Osteocyte (in vitro differentiated cells): ENCODE data around the gene EXOC3. TPM values are rescaled to one million over a fixed set of nuclear protein-coding genes. Genes with fewer than 3 reads are reported as not detected.
A peak's percentile ranks its signal among the peaks of the same experiment; 100 is the strongest.

Source experiments
- DNase-seq: peaks from one replicate; pipeline ENCODE4 v3.0.0; 2021; ENCODE audit warnings: mixed read lengths; ENCODE audit not compliant: unreplicated experiment; ENCODE audit errors: extremely low spot score
- H3K27ac Mint-ChIP-seq: one replicate; pipeline ENCODE4 v1.8.0; 2021; ENCODE audit warnings: mild to moderate bottlenecking, mixed read lengths; ENCODE audit not compliant: unreplicated experiment
- H3K27me3 Mint-ChIP-seq: one replicate; pipeline ENCODE4 v1.8.0; 2021; ENCODE audit warnings: mixed read lengths; ENCODE audit not compliant: unreplicated experiment
- H3K36me3 Mint-ChIP-seq: one replicate; pipeline ENCODE4 v1.8.0; 2021; ENCODE audit warnings: mixed read lengths; ENCODE audit not compliant: unreplicated experiment
- H3K4me1 Mint-ChIP-seq: one replicate; pipeline ENCODE4 v1.8.0; 2021; ENCODE audit warnings: mixed read lengths; ENCODE audit not compliant: unreplicated experiment
- H3K4me3 Mint-ChIP-seq: one replicate; pipeline ENCODE4 v1.8.0; 2021; ENCODE audit warnings: mild to moderate bottlenecking, moderate library complexity, mixed read lengths; ENCODE audit not compliant: unreplicated experiment
- H3K9me3 Mint-ChIP-seq: one replicate; pipeline ENCODE4 v1.8.0; 2021; ENCODE audit warnings: mixed read lengths; ENCODE audit not compliant: unreplicated experiment
- CTCF ChIP-seq: fragments of 200-600 bp; sonication (generic); IDR thresholded peaks from 2 replicates; pipeline ENCODE4 v1.5.0; 2021; ENCODE audit warnings: antibody characterized with exemption, mild to moderate bottlenecking, moderate library complexity
- total RNA-seq: library from RNA; stranded (reverse); gene quantifications from 2 replicates; pipeline ENCODE4 v1.2.1, GENCODE V29; 2021

The EXOC3 gene
- total RNA-seq, 1 donor from 2014 or later = 81.4 TPM

DNA sequence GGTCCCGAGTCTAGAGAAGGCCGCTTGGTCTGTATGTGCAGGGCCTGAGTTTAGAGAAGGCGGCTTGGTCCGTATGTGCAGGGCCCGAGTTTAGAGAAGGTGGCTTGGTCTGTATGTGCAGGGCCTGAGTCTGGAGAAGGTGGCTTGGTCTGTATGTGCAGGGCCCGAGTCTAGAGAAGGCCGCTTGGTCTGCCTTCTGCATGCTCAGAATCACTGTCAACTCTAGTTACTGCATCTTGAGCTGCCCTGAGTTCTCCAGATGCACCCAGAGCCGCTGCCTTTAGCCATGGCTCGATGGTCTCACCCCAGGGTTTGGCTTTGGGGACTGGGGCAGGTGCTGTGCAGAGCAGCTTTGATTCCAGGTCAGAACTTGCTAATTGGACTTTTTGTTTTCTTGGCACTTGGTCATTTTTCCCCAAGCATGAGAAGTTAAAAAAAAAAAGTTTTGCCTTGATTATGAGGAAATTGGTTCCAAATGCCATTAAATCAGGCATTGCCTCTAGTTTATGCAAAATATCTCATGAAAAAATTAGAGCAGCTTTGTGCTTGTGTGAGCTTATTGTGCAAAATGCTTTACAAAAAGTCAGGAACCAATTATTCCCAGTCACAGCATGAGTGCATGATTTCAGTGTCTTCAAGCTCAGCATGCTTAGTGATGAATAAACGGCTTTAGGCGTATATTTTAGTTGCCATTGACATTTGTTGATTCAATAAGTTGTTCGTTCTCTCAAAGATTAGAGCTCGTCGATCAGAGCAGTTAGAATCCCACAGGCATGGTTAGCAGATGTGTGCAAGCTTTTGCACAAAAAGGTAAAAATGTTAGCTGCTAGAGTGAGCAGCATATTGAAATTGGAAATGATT lies 25.4 kb upstream of the EXOC3 start:
- no peak for DNase-seq

DNA sequence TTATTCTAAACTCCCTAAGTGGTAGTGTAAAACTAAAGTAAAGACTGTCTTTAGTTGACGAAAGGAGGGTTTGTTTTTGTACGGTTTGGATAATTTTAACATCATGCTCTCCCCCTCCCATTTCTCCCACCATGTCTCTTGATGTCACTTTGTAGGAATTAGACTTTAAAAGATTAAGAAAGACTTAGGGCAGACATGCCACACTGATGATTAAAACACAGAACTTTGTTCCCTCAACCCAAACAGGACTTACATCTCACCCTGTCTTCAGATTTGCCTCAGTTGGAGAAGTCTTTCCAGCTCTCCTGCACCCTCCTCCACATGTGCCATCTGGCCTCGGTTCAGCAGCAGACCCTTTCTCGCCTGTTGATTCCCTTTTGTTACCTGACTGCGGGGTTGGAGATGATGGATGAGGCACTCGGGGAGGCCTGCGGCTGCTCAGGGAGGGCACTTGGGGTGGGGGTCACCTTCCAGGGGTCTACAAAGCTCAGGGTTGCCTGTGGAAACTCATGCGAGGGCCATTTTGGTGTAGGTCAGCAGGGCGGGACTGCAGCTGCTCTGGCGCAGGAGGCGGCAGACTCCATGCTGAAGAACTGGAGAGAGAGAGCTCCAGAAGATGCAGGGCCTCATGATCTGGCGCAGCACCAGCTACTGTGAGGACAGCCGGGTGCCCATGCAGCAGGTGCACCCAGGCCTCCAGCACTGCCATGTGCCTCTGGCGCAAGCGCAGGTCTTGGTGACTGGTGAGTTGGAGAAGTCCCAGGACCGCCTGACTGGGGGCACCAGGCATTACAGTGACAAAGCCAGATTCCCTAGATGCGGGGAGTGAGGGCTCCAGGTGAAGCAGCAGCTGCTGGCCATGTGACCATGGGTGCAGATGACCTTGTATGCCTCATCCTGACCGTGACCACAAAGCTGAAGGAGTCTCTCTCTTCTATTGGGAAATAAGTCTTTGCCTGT lies 24.5 kb upstream of the EXOC3 start:
- no peaks in the 10 kb centered on the region for H3K9me3 Mint-ChIP-seq
- H3K4me1 Mint-ChIP-seq = peaks cover 62% of the 10 kb centered on the region
- H3K27me3 Mint-ChIP-seq = no peaks in the 10 kb centered on the region
- peak overlapping the region; percentile 93 for H3K27ac Mint-ChIP-seq
- TF ChIP-seq CTCF = no peak
- no peak overlapping the region for H3K4me3 Mint-ChIP-seq
- no peak for DNase-seq
- peaks cover 21% of the 10 kb centered on the region for H3K36me3 Mint-ChIP-seq

More for the DNA sequence above, 25.4 kb upstream of the EXOC3 start:
- Mint-ChIP-seq H3K9me3 (no peaks in the 10 kb centered on the region), H3K4me1 (peaks cover 60% of the 10 kb centered on the region), H3K27ac (peak overlapping the region; percentile 93), H3K36me3 (peaks cover 14% of the 10 kb centered on the region), H3K4me3 (peak overlapping the region; percentile 18), H3K27me3 (no peaks in the 10 kb centered on the region)
- TF ChIP-seq CTCF = no peak

DNA sequence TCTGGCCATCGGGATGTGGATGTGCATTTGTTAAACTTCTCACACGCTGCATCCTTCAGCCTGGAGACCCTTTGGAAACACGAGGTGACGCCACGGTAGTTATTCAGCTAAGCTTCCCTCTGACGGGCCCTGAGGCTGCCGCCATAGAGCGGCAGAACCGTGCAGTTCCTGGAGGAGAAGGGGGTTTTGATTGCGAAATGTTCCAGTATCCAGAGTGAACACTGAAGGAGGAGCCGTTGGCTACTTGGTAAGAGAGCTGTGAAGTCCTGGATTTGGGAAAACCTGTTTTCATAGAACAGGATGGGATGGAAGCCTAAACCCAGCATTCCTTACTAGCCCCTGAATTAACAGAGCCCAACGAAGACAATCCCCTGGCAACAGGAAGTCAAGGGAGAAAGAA lies 23.0 kb upstream of the EXOC3 start:
- Mint-ChIP-seq H3K36me3 (peaks cover 23% of the 10 kb centered on the region), H3K27me3 (no peaks in the 10 kb centered on the region), H3K27ac (peak overlapping the region; percentile 93), H3K4me1 (peaks cover 63% of the 10 kb centered on the region), H3K9me3 (no peaks in the 10 kb centered on the region), H3K4me3 (no peak overlapping the region)
- no peak for DNase-seq
- TF ChIP-seq CTCF = no peak

DNA sequence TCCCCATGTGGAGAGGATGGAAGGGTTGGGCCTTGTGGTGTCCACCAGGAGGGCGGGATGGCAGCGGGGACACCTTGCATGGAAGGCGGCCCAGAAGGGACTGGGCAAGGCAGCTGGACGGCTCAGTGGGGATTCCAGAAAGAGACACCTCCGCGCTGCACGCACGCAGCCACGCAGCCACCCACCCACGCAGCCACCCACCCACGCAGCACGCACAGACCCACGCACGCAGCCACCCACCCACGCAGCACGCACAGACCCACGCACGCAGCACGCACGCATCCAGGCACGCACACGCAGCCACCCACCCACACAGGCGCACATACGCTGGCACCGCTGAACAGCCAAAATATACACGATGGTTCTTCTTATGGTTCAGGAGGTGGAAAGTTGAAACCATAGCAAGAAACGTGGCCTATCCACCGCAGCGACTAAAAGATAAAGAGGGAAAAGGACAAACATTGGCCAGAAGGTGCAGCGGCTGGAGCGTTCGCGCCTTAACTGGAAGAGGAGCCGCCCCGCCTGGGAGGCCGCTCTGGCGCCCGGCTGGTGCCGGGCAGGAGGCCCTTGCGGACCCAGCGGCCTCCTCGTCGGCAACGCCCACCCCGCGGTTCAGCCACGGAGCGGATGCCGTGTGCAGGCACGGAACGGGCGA lies 22.2 kb upstream of the EXOC3 start:
- peak overlapping the region; percentile 93 for H3K27ac Mint-ChIP-seq
- peaks cover 27% of the 10 kb centered on the region for H3K36me3 Mint-ChIP-seq
- H3K4me1 Mint-ChIP-seq = peaks cover 64% of the 10 kb centered on the region
- H3K9me3 Mint-ChIP-seq = no peaks in the 10 kb centered on the region
- DNase-seq = no peak
- no peak for TF ChIP-seq CTCF
- H3K4me3 Mint-ChIP-seq = no peak overlapping the region
- no peaks in the 10 kb centered on the region for H3K27me3 Mint-ChIP-seq
